Measurements from ENCODE around the gene UBXN10. TPM values are rescaled to one million over a fixed set of nuclear protein-coding genes. Genes with fewer than 3 reads are reported as not detected.

UBXN10 gene
- 10 to 100 TPM in 1 of 2 donors, 1 to 10 TPM in 1; 1.6 to 10.6 TPM for total RNA-seq

GRCh38 chr1:20185834-20186782 is at the start of gene UBXN10, which contains the start of gene PLA2G2C:
Gene UBXN10 (plus strand): TSS chr1:20186096. CDS start chr1:20190562, 4,466 bp downstream.
Gene PLA2G2C (minus strand): TSS chr1:20186518. CDS start chr1:20177363, 9,155 bp downstream.
- WGBS = 10% methylated on average over 28 of the region's 52 CpGs
- DNase-seq (ENCODE audit: low spot score) = no peak
- H3K27me3 ChIP-seq (replicated peaks; ENCODE audit: insufficient read depth) = no peaks in the 10 kb centered on the region
- no peaks in the 10 kb centered on the region for H3K9me3 ChIP-seq
- H3K27ac ChIP-seq = peak within 1 kb of the TSS; percentile 61 to 68
- TF ChIP-seq POLR2A (IDR thresholded peaks at IDR 0.05) (no peak), POLR2AphosphoS5 (IDR thresholded peaks at IDR 0.05) (no peak), CTCF (IDR thresholded peaks at IDR 0.05) (no peak)
- no peaks in the 10 kb centered on the region for H3K4me1 ChIP-seq (replicated peaks)
- H3K4me3 ChIP-seq = peak within 1 kb of the TSS; percentile 25 to 33
- intact Hi-C loops (cut with DNase I) = loop anchor here (10.0 kb wide), 1 partner anchor 451 kb away; no protein-coding TSS in a partner anchor
- H3K36me3 ChIP-seq = no peaks in the 10 kb centered on the region

- DNase-seq (ENCODE audit: low spot score) = no peak
- no peaks in the 10 kb centered on the region for H3K9me3 ChIP-seq
- TF ChIP-seq POLR2A (IDR thresholded peaks at IDR 0.05) (no peak), POLR2AphosphoS5 (IDR thresholded peaks at IDR 0.05) (no peak), CTCF (IDR thresholded peaks at IDR 0.05) (no peak)
- no peak overlapping the region for H3K27ac ChIP-seq
- peaks cover 6% of the 10 kb centered on the region for H3K4me1 ChIP-seq (replicated peaks)
- H3K27me3 ChIP-seq (replicated peaks; ENCODE audit: insufficient read depth) = no peaks in the 10 kb centered on the region
- 94% methylated on average over 3 of the region's 3 CpGs for WGBS
- intact Hi-C loops (cut with DNase I) = no loop called here
- H3K36me3 ChIP-seq = no peaks in the 10 kb centered on the region
- H3K4me3 ChIP-seq = no peak overlapping the region
Observed at GRCh38 chr1:20136249-20136648, 49.6 kb upstream of the UBXN10 start.

GRCh38 chr1:20137055-20137454 is 48.8 kb upstream of the UBXN10 start:
- Histone ChIP-seq H3K9me3 (no peaks in the 10 kb centered on the region), H3K4me1 (replicated peaks) (peaks cover 6% of the 10 kb centered on the region), H3K27ac (no peak overlapping the region), H3K27me3 (replicated peaks; ENCODE audit: insufficient read depth) (no peaks in the 10 kb centered on the region), H3K36me3 (no peaks in the 10 kb centered on the region), H3K4me3 (no peak overlapping the region)
- 79% methylated on average over 4 of the region's 4 CpGs for WGBS
- DNase-seq (ENCODE audit: low spot score) = peak; percentile 63
- intact Hi-C loops (cut with DNase I) = no loop called here
- peak; percentile 83 for TF ChIP-seq POLR2AphosphoS5 (IDR thresholded peaks at IDR 0.05)
- no peak for TF ChIP-seq POLR2A (IDR thresholded peaks at IDR 0.05)
- TF ChIP-seq CTCF (IDR thresholded peaks at IDR 0.05) = no peak

- Histone ChIP-seq H3K36me3 (no peaks in the 10 kb centered on the region), H3K9me3 (no peaks in the 10 kb centered on the region), H3K4me1 (replicated peaks) (peaks cover 6% of the 10 kb centered on the region), H3K27me3 (replicated peaks; ENCODE audit: insufficient read depth) (no peaks in the 10 kb centered on the region), H3K4me3 (no peak overlapping the region), H3K27ac (no peak overlapping the region)
- 81% methylated on average over 1 of the region's 1 CpG for WGBS
- no peak for DNase-seq (ENCODE audit: low spot score)
- TF ChIP-seq POLR2AphosphoS5 (IDR thresholded peaks at IDR 0.05) = no peak
- intact Hi-C loops (cut with DNase I) = no loop called here
Observed at GRCh38 chr1:20137604-20138003, 48.3 kb upstream of the UBXN10 start.

GRCh38 chr1:20138346-20138745 is 47.5 kb upstream of the UBXN10 start:
- TF ChIP-seq POLR2A (IDR thresholded peaks at IDR 0.05) (no peak), CTCF (IDR thresholded peaks at IDR 0.05) (no peak), POLR2AphosphoS5 (IDR thresholded peaks at IDR 0.05) (no peak)
- H3K36me3 ChIP-seq = no peaks in the 10 kb centered on the region
- 91% methylated on average over 6 of the region's 6 CpGs for WGBS
- intact Hi-C loops (cut with DNase I) = no loop called here
- H3K27ac ChIP-seq = no peak overlapping the region
- H3K9me3 ChIP-seq = no peaks in the 10 kb centered on the region
- no peak overlapping the region for H3K4me3 ChIP-seq
- H3K4me1 ChIP-seq (replicated peaks) = peaks cover 6% of the 10 kb centered on the region
- H3K27me3 ChIP-seq (replicated peaks; ENCODE audit: insufficient read depth) = no peaks in the 10 kb centered on the region
- no peak for DNase-seq (ENCODE audit: low spot score)
